GM21529 (cell line): Measurements from ENCODE around the gene MMP14.
"Not testable (repeated sequence)": the region's sequence is repeated elsewhere in the genome, so short reads cannot be mapped to it uniquely, and the experiment has no call there.

Experiments
- ATAC-seq: cut with Tn5 transposase; IDR thresholded peaks from one replicate; pipeline ENCODE4 v1.9.1; 2021; ENCODE audit not compliant: unreplicated experiment

Gene MMP14

DNA sequence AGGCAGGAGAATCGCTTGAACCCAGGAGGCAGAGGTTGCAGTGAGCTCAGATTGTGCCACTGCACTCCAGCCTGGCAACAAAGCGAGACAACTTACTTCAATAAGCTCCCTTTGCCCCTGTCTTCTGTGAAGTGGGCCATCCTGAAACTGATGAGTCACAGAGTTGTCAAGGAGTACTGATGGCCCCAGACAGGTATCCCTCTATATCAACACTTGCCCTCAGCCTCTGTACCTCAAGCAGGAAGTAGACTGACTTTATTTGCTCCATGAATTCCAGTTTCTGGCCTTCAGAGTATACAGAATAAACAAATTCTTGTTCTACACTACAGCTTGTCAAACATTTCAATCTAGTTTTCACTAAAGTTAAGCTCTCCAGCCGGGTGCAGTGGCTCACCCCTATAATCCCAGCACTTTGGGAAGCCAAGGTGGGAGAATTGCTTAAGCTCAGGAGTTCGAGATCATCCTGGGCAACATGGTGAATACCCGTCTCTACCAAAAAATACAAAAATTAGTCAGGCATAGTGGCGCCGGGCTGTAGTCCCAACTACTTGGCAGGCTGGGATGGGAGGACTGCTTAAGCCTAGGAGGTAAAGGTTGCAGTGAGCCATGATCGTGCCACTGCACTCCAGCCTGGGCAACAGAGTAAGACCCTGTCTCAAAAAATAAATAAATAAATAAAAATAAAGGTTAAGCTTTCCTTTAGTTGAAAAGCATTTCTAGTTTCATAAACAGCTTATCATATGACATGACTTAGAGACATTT lies 18.8 kb downstream of the MMP14 start:
- no peak for ATAC-seq

DNA sequence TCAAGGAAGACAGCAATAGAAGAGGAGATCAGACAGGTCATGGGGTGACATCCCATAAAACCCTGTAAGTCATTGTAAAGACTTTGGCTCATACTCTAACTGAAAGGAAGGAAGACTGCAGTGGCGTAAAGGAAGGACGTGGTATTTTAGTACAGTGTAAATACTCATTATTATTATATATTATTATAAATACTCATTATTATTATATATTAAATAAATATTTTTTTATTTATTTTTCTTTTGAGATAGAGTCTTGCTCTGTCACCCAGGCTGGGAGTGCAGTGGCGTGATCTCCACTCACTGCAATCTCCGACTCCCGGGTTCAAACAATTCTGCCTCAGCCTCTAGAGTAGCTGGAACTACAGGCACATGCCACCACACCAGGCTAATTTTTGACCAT lies 20.0 kb downstream of the MMP14 start:
- no peak for ATAC-seq

DNA sequence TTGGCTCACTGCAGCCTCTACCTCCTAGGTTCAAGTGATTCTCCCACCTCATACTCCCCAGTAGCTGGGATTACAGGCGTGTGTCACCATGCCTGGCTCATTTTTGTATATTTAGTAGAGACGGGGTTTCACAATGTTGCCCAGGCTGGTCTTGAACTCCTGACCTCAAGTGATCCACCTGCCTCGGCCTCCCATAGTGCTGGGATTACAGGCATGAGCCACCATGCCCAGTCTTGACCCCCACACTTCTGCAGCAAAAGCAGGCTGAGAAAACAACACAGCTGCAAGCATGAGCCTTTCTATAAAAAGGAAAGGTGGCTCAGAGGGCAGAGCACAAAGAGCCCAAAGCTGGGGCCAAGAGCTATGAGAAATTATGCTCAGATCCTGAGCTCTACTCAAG lies 24.0 kb downstream of the MMP14 start:
- not testable (repeated sequence) for ATAC-seq

DNA sequence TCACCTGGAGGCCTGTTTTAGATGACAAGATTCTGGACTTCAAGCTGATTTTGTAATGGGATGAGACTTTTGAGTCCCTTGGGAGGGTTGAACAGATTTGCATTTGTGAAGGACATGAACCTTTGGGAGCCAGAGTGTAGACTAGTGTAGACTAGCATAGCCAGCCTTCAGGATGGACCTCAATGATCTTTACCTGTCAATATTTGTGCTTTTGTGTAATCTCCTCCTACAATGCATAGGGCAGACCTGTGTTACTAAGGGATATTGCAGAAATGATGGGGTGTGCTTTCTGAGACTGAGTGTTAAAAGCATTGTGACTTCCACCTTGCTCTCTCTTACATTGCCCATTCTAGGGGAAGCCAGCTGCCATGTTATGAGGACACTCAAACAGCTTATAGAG lies 25.3 kb downstream of the MMP14 start:
- no peak for ATAC-seq

DNA sequence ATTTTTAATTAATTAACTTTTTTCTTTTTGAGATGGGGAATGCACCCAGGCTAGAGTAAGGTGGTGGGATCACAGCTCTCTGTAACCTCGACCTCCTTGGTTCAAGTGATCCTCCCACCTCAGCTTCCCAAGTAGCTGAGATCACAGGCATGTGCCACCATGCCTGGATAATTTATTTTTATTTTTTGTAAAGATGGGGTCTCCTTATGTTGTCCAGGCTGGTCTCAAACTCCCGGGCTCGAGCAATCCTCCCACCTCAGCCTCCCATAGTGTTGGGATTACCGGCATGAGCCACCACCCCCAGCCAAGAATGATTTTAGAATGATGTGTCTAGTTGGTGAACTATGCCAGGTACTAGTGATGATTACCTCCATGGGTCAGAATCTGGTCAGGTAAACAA lies 28.6 kb downstream of the MMP14 start:
- no peak for ATAC-seq

DNA sequence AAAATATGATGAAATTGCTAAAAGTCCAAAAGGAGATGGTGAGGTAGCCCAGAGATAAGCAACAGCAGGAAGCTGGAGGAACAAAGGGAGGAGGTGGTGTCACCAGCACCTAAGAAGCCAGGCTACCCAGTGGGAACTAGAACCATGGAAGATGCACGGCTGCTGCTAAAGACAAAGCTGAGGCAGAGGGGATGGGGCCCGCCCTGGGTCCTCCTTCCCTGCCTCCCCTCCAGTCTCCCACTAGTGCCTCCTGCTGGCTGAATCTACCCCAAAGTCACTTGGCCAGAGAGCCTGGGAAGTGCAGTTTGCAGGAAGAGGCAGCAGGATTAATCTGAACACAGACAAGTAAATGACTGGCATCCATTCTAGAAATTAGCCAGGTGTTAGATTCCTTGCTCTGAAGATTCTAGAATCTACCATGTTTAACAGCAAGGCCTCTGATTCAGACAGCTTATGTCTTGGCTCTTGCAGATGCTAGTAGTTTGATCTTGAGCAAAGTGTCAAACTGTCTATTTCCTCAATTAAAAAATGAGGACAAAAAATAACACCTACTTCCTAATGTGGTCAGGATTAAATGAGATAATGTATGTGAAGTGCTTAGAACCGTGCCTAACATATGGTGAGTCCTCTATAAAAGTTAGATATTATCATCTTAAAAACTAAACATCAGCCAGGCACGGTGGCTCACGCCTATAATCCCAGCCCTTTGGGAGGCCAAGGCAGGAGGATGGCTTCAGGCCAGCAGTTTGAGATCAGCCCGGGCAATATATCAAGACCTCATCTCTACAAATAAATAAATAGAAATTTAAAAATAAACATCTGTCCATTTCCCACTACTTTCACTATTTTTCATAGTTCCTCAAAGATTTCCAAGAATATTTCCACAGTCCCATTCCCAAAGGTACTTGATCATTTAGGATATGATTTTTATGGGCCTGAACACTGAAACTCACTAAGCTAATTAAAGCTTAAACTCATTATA lies 29.3 kb downstream of the MMP14 start:
- ATAC-seq, result no peak

DNA sequence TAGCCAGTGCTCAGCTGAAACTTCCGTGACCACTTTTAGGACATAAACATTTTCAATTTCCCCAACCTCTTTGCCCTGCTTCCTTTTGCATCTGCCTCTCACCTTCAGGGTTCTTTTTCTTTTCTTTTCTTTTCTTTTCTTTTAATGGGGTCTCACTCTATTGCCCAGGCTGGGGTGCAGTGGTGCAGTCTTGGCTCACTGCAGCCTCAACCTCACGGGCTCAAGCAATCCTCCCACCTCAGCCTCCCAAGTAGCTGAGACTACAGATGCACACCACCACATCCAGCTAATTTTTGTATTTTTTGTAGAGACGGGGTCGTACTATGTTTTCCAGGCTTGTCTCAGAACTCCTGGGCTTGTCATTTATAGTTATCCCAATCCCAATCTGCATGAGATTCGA lies 30.5 kb downstream of the MMP14 start:
- ATAC-seq, result no peak

DNA sequence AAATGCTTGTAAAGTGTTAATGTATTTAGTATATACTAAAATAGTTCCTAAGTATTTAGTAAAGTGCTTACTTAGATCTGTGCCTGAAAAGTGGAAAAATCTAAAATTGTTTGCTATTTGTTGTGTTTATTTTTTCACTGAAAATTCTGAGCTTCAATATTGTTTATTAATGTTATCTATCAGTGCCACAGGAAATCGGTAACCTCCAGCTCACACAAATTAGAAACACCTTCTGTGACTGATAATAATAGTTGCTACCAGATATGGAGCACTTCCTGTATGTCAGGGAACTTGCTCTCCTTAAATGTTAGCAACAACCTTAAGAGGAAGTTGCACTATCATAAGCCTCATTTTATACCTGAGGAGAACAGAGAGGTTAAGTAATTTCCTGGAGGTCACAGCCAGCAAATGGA lies 34.4 kb downstream of the MMP14 start:
- ATAC-seq, result peak; percentile 39

DNA sequence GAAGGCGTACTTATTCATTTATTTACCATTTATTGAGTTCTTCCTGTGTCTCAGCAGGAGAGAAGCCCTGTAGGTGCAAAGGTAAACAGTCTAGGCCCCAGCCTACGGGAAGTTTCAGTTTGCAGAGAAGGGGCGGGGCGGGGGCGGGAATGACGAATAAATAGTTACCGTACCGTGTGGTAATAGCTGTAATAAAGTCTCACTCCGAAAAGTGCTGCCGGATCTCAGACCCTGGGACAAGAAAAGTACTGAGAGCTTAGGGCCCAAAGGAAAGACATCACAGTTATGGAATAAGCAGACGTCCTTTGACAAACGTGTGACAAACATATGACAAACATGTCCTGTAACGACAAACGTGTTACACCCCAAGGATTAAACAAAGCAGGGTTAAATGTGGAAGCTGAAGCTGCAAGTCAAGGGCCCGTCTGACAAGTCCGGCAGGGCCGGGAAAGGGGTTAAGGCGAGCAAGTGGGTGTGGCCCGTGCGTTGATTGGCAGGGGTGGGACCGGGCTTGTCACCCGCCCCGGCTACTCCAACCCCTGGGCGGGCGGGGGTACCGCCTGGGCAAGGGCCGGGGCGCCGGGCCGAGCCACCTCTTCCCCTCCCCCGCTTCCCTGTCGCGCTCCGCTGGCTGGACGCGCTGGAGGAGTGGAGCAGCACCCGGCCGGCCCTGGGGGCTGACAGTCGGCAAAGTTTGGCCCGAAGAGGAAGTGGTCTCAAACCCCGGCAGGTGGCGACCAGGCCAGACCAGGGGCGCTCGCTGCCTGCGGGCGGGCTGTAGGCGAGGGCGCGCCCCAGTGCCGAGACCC lies 35.0 kb downstream of the MMP14 start, which contains the start of gene LRP10:
Gene LRP10, plus strand, starts transcription at position 517 of the 809 bp plus-strand sequence. CDS start 564 bp downstream, outside the sequence.
- peak; percentile 84 for ATAC-seq

DNA sequence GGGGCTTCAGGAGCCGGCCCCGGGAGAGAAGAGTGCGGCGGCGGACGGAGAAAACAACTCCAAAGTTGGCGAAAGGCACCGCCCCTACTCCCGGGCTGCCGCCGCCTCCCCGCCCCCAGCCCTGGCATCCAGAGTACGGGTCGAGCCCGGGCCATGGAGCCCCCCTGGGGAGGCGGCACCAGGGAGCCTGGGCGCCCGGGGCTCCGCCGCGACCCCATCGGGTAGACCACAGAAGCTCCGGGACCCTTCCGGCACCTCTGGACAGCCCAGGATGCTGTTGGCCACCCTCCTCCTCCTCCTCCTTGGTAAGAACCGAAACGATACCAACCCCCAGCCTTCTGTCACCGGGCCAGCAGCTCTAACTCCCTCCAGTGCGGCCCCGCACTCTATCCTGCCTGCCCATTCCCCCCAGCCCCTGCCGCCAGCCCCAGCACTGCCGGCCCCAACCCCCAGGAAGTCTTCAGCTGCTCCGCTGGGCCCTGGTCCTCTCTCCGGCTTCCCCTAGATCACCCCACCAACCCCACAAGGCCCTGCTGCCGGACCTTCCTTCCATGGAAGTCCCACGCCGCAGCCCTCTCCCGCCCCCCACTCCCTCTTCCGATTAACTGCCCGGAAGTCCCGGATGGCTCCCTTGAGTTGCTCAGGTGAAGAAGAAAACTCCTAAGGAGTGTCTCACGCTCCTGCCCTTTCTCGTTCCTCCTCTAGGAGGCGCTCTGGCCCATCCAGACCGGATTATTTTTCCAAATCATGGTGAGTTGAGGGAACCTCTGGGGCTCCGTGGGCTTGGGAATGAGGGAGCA lies 35.8 kb downstream of the MMP14 start:
- peak; percentile 18 for ATAC-seq

DNA sequence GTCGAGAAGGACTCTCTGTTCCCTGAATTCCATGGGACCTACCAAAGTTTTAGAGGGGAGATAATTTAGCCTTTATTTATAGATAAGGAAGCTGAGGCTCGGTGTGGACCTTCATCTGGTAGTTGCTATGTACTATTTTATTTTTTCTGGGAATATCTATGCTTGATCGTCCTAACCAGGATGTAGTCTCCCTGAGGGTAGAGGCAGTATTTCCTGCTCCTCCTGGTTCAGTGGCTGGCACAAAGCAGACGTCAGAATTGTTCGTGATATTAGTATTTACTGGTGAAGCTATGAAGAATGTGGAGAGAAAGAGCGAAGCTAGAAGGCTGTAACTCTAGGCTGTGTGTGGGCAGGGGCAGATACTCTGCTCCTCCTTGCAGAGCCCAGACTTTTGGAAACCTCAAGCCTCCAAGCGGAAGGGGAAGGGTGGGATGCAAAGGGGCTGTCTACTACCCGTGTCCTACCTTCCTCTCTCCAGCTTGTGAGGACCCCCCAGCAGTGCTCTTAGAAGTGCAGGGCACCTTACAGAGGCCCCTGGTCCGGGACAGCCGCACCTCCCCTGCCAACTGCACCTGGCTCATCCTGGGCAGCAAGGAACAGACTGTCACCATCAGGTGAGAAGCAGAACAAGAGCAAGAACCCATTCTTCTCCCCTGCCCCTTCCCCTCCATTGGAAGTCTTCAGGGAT lies 36.6 kb downstream of the MMP14 start:
- ATAC-seq, result no peak

DNA sequence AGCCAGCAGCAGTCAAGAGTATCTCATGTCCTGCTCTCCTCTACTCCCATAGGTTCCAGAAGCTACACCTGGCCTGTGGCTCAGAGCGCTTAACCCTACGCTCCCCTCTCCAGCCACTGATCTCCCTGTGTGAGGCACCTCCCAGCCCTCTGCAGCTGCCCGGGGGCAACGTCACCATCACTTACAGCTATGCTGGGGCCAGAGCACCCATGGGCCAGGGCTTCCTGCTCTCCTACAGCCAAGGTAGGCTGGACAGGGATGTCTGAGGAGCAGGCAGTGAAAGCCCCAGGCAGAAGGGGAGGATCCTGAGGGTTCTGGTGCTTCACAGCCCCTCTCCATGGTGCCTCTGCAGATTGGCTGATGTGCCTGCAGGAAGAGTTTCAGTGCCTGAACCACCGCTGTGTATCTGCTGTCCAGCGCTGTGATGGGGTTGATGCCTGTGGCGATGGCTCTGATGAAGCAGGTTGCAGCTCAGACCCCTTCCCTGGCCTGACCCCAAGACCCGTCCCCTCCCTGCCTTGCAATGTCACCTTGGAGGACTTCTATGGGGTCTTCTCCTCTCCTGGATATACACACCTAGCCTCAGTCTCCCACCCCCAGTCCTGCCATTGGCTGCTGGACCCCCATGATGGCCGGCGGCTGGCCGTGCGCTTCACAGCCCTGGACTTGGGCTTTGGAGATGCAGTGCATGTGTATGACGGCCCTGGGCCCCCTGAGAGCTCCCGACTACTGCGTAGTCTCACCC lies 38.8 kb downstream of the MMP14 start:
- no peak for ATAC-seq

DNA sequence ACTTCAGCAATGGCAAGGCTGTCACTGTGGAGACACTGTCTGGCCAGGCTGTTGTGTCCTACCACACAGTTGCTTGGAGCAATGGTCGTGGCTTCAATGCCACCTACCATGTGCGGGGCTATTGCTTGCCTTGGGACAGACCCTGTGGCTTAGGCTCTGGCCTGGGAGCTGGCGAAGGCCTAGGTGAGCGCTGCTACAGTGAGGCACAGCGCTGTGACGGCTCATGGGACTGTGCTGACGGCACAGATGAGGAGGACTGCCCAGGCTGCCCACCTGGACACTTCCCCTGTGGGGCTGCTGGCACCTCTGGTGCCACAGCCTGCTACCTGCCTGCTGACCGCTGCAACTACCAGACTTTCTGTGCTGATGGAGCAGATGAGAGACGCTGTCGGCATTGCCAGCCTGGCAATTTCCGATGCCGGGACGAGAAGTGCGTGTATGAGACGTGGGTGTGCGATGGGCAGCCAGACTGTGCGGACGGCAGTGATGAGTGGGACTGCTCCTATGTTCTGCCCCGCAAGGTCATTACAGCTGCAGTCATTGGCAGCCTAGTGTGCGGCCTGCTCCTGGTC lies 39.4 kb downstream of the MMP14 start:
- no peak for ATAC-seq

DNA sequence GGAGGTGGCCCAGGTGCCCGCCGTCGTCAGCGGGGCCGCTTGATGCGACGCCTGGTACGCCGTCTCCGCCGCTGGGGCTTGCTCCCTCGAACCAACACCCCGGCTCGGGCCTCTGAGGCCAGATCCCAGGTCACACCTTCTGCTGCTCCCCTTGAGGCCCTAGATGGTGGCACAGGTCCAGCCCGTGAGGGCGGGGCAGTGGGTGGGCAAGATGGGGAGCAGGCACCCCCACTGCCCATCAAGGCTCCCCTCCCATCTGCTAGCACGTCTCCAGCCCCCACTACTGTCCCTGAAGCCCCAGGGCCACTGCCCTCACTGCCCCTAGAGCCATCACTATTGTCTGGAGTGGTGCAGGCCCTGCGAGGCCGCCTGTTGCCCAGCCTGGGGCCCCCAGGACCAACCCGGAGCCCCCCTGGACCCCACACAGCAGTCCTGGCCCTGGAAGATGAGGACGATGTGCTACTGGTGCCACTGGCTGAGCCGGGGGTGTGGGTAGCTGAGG lies 40.7 kb downstream of the MMP14 start:
- no peak for ATAC-seq

DNA sequence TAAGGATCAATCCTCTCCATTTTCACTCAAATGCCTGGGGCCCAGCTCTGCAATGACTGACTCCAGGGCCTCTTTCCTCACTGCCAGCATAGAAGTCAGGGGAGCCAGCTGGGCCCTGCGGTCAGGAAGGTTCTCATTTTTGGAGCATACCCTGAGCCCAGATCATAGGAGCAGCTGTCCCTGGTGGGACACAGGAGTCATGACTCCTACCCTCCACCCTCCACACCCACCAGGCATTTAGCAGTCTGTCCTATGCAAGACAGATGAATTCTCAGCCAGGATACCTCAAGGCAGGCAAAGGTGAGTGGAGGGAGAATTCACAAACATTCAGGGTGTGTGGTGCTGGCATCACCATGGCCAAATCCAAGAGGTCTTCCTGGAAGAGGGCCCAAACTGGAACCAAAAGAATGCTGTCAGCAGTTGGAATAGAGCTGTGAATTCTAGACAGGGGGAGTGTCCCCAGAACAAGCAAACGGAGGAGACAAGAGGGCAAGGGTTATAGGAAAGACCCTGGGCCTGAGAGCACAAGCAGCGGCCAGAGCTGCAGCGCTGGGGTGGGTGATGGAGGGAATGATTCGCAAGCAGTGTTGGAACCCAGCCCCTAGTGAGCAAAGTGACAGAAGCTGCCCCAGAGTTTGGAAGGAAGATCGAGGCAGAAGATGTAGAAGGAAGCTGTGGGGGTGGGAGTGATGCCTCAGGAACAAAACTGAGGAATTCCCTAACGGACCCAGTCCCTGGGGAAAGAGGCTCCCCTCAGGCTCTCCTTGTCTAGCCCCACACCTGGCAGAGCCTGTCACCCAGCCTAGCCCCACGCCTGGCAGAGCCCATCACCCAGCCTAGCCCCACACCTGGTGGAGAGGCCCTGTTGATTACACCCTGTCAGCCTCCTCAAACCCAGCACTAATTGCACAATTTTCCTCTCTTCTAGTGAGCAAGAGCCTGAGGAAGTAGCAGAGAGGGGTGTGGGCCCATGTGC lies 42.2 kb downstream of the MMP14 start:
- no peak for ATAC-seq

DNA sequence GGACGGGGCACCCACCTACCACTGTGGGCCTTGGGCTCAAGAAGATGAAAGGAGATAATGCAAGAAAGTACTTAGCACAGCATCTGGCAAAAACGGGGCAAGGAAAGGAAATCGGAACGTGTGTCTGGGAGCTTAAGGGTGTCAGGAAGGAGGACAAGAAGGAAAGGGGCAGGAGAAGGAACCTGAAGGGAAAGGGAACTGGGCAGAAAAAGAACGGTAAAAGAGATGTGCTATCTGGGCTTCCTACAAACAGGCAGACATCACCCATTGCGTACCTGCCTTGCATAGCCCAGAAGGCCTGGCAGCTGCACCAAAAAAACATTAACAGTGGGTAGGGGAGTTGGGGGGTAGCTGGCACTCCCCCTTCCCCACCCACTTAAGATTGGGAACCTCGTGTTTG lies 45.7 kb downstream of the MMP14 start:
- no peak for ATAC-seq

DNA sequence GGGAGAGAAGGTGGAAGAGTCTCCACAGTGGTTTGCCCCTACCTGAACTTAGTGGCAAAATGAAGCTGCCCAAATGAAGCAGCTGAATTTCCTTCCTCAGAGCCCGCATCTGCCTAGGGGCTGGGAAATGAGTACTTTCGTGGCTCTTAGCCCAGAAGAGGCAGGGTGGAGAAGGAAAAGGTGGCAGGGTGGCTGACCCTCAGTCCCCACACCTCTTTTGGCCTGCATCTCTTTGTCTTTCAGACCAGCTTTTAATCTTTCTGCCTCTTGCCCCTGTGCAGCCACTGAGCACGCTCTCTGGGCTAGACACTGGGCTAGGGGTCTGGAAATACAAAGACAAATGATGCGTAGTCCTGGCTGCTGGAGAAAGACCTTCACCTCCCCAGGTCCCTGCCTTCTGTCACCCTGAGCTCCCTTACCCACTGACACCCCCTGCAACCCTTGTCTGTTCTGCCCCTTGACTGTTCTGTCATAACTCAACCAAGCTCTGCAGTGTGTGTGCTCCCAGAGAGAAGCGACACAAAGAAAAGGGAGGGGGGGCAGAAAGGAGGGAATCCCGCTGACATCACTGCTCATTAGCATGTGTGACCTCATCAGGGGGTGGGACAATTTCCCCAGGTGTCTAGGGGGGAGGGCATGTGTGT lies 46.3 kb downstream of the MMP14 start:
- no peak for ATAC-seq
